Osteoblast (primary cell): ENCODE data around the gene C2orf68. TPM values are rescaled to one million over a fixed set of nuclear protein-coding genes. Genes with fewer than 3 reads are reported as not detected.

Experiments
- DNase-seq: peaks from one replicate; pipeline ENCODE4 v3.0.0; 2011; ENCODE audit warnings: low spot score, mixed read lengths; ENCODE audit not compliant: insufficient read length; ENCODE audit errors: missing footprints
- H2AFZ ChIP-seq: 2 replicates; pipeline ENCODE4 v1.6.0; 2011; ENCODE audit warnings: mild to moderate bottlenecking, low read length
- H3K27ac ChIP-seq: 2 replicates; pipeline ENCODE4 v1.5.1; 2011; ENCODE audit warnings: mild to moderate bottlenecking, low read depth, low read length, moderate library complexity
- H3K27me3 ChIP-seq: 2 replicates; pipeline ENCODE4 v1.6.0; 2012; ENCODE audit warnings: mild to moderate bottlenecking, control low read depth, inconsistent platforms, low read length, moderate library complexity; ENCODE audit not compliant: insufficient read depth
- H3K36me3 ChIP-seq: 2 replicates; pipeline ENCODE4 v1.5.1; 2011; ENCODE audit warnings: mild to moderate bottlenecking, low read length, control low read depth, moderate library complexity; ENCODE audit not compliant: insufficient read depth
- H3K4me1 ChIP-seq: 2 replicates; pipeline ENCODE4 v1.5.1; 2011; ENCODE audit warnings: mild to moderate bottlenecking, low read length, control low read depth, moderate library complexity; ENCODE audit not compliant: insufficient read depth
- H3K4me2 ChIP-seq: 2 replicates; pipeline ENCODE4 v1.6.0; 2011; ENCODE audit warnings: mild to moderate bottlenecking, low read length; ENCODE audit not compliant: insufficient read depth
- H3K4me3 ChIP-seq: fragments of 200-600 bp; sonication (generic); 3 replicates; pipeline ENCODE4 v1.5.1; 2012; ENCODE audit warnings: mild to moderate bottlenecking, low read length, inconsistent platforms; ENCODE audit not compliant: insufficient read depth
- H3K79me2 ChIP-seq: 2 replicates; pipeline ENCODE4 v1.6.0; 2012; ENCODE audit warnings: mild to moderate bottlenecking, low read length, control low read depth, inconsistent platforms; ENCODE audit not compliant: insufficient read depth
- H3K9me3 ChIP-seq: 2 replicates; pipeline ENCODE4 v1.5.1; 2011; ENCODE audit warnings: low read depth, low read length, control low read depth
- H4K20me1 ChIP-seq: 2 replicates; pipeline ENCODE4 v1.6.0; 2012; ENCODE audit warnings: mild to moderate bottlenecking, low read length, control low read depth; ENCODE audit not compliant: insufficient read depth
- CTCF ChIP-seq: IDR thresholded peaks from 2 replicates; pipeline ENCODE4 v1.5.1; 2011; ENCODE audit warnings: mild to moderate bottlenecking, low read depth, low read length, moderate library complexity; ENCODE audit errors: extremely low read depth
- total RNA-seq: library from RNA; depleted of rRNA; stranded (reverse); fragments of >200 nt; gene quantifications from 2 replicates; pipeline ENCODE4 v1.2.3, GENCODE V29; 2012

Gene C2orf68
- total RNA-seq, 1 donor = 23.9 TPM

GRCh38 chr2:85649201-85650190 lies 37.6 kb upstream of the C2orf68 start:
- H3K27ac ChIP-seq = peak overlapping the region; percentile 88
- H3K27me3 ChIP-seq = no peaks in the 10 kb centered on the region
- H2AFZ ChIP-seq = no peak overlapping the region
- no peak overlapping the region for H3K4me3 ChIP-seq
- TF ChIP-seq CTCF = no peak
- H3K79me2 ChIP-seq = no peaks in the 10 kb centered on the region
- H3K4me2 ChIP-seq = peak overlapping the region; percentile 52
- peak; percentile 78 for DNase-seq
- H3K36me3 ChIP-seq = peaks cover 64% of the 10 kb centered on the region
- H4K20me1 ChIP-seq = no peaks in the 10 kb centered on the region
- H3K4me1 ChIP-seq = peaks cover 42% of the 10 kb centered on the region
- no peaks in the 10 kb centered on the region for H3K9me3 ChIP-seq

- TF ChIP-seq CTCF = peak; percentile 79
- no peaks in the 10 kb centered on the region for H3K27me3 ChIP-seq
These were observed 36.8 kb upstream of the C2orf68 start for GRCh38 chr2:85648619-85649018.

GRCh38 chr2:85647823-85648526 lies 36.1 kb upstream of the C2orf68 start:
- Histone ChIP-seq H3K27ac (peak overlapping the region; percentile 88), H3K27me3 (no peaks in the 10 kb centered on the region), H4K20me1 (no peaks in the 10 kb centered on the region), H2AFZ (no peak overlapping the region), H3K9me3 (no peaks in the 10 kb centered on the region), H3K79me2 (no peaks in the 10 kb centered on the region), H3K4me2 (no peak overlapping the region), H3K4me3 (no peak overlapping the region), H3K4me1 (peaks cover 32% of the 10 kb centered on the region), H3K36me3 (peaks cover 68% of the 10 kb centered on the region)
- no peak for DNase-seq
- no peak for TF ChIP-seq CTCF

More at GRCh38 chr2:85648619-85649018, 36.8 kb upstream of the C2orf68 start:
- Histone ChIP-seq H3K4me2 (no peak overlapping the region), H3K36me3 (peaks cover 68% of the 10 kb centered on the region), H3K27ac (peak overlapping the region; percentile 88), H2AFZ (no peak overlapping the region), H3K79me2 (no peaks in the 10 kb centered on the region), H3K4me3 (no peak overlapping the region), H3K4me1 (peaks cover 38% of the 10 kb centered on the region), H4K20me1 (no peaks in the 10 kb centered on the region), H3K9me3 (no peaks in the 10 kb centered on the region)
- DNase-seq = peak; percentile 73

- no peak for DNase-seq
- no peak for TF ChIP-seq CTCF
- H3K4me2 ChIP-seq = no peak overlapping the region
- no peak overlapping the region for H3K4me3 ChIP-seq
- H3K36me3 ChIP-seq = peaks cover 82% of the 10 kb centered on the region
- H2AFZ ChIP-seq = no peak overlapping the region
- H3K4me1 ChIP-seq = peaks cover 20% of the 10 kb centered on the region
- no peaks in the 10 kb centered on the region for H3K27me3 ChIP-seq
- no peaks in the 10 kb centered on the region for H3K79me2 ChIP-seq
- H3K9me3 ChIP-seq = no peaks in the 10 kb centered on the region
- no peak overlapping the region for H3K27ac ChIP-seq
- H4K20me1 ChIP-seq = no peaks in the 10 kb centered on the region
These were observed 34.3 kb upstream of the C2orf68 start for GRCh38 chr2:85646166-85646565.
